ENCODE measurements around the gene LY6G5B.

The LY6G5B gene

GRCh38 chr6:31691078-31691463 is 21.3 kb downstream of the LY6G5B start:
- no peak for TF ChIP-seq CTCF (IDR thresholded peaks at IDR 0.05; ENCODE audit: low read length, missing control alignments)
- no peak overlapping the region for H3K4me3 ChIP-seq (replicated peaks; ENCODE audit: low read depth, low read length)
- DNase-seq (ENCODE audit: low read depth) = no peak

- H3K4me3 ChIP-seq (replicated peaks; ENCODE audit: low read depth, low read length) = no peak overlapping the region
- no peak for DNase-seq (ENCODE audit: low read depth)
- TF ChIP-seq CTCF (IDR thresholded peaks at IDR 0.05; ENCODE audit: low read length, missing control alignments) = no peak
Measured at GRCh38 chr6:31691564-31692108, 21.9 kb downstream of the LY6G5B start.

GRCh38 chr6:31692353-31692752 is 22.6 kb downstream of the LY6G5B start:
- H3K4me3 ChIP-seq (replicated peaks; ENCODE audit: low read depth, low read length) = no peak overlapping the region
- no peak for DNase-seq (ENCODE audit: low read depth)
- TF ChIP-seq CTCF (IDR thresholded peaks at IDR 0.05; ENCODE audit: low read length, missing control alignments) = no peak

GRCh38 chr6:31692886-31693285 is 23.1 kb downstream of the LY6G5B start:
- DNase-seq (ENCODE audit: low read depth) = no peak
- no peak for TF ChIP-seq CTCF (IDR thresholded peaks at IDR 0.05; ENCODE audit: low read length, missing control alignments)
- no peak overlapping the region for H3K4me3 ChIP-seq (replicated peaks; ENCODE audit: low read depth, low read length)

GRCh38 chr6:31693535-31693934 is 23.8 kb downstream of the LY6G5B start:
- no peak for DNase-seq (ENCODE audit: low read depth)
- H3K4me3 ChIP-seq (replicated peaks; ENCODE audit: low read depth, low read length) = no peak overlapping the region
- TF ChIP-seq CTCF (IDR thresholded peaks at IDR 0.05; ENCODE audit: low read length, missing control alignments) = no peak

GRCh38 chr6:31697555-31697954 is 27.8 kb downstream of the LY6G5B start:
- no peak for DNase-seq (ENCODE audit: low read depth)
- no peak overlapping the region for H3K4me3 ChIP-seq (replicated peaks; ENCODE audit: low read depth, low read length)
- no peak for TF ChIP-seq CTCF (IDR thresholded peaks at IDR 0.05; ENCODE audit: low read length, missing control alignments)

- no peak for DNase-seq (ENCODE audit: low read depth)
- H3K4me3 ChIP-seq (replicated peaks; ENCODE audit: low read depth, low read length) = no peak overlapping the region
- no peak for TF ChIP-seq CTCF (IDR thresholded peaks at IDR 0.05; ENCODE audit: low read length, missing control alignments)
Measured at GRCh38 chr6:31700740-31701401, 31.1 kb downstream of the LY6G5B start.
